Measurements from ENCODE around the gene ZBTB38.

The ZBTB38 gene

GRCh38 chr3:141368062-141368924, at the start of gene ZBTB38:
Gene ZBTB38 (plus strand): TSS chr3:141368504. CDS start chr3:141442389, 73,885 bp downstream.
- FAIRE-seq (no peak), DNase-seq (ENCODE audit: extremely low spot score, insufficient read length, low read depth) (no peak)

- FAIRE-seq, result peak; percentile 73
- DNase-seq (ENCODE audit: extremely low spot score, insufficient read length, low read depth), result no peak
These were observed 47.8 kb upstream of the ZBTB38 start for GRCh38 chr3:141320399-141321108.

- no peak for FAIRE-seq
- DNase-seq (ENCODE audit: extremely low spot score, insufficient read length, low read depth), result no peak
These were observed 47.2 kb upstream of the ZBTB38 start for GRCh38 chr3:141321109-141321497.

- no peak for FAIRE-seq
- no peak for DNase-seq (ENCODE audit: extremely low spot score, insufficient read length, low read depth)
These were observed 44.2 kb upstream of the ZBTB38 start for GRCh38 chr3:141323936-141324704.

GRCh38 chr3:141326123-141326522, 42.2 kb upstream of the ZBTB38 start:
- DNase-seq (ENCODE audit: extremely low spot score, insufficient read length, low read depth), result no peak
- no peak for FAIRE-seq

GRCh38 chr3:141326626-141327025, 41.7 kb upstream of the ZBTB38 start:
- FAIRE-seq (no peak), DNase-seq (ENCODE audit: extremely low spot score, insufficient read length, low read depth) (no peak)

- FAIRE-seq, result peak; percentile 59
- no peak for DNase-seq (ENCODE audit: extremely low spot score, insufficient read length, low read depth)
These were observed 39.8 kb upstream of the ZBTB38 start for GRCh38 chr3:141328286-141329166.

GRCh38 chr3:141330235-141330634, 38.1 kb upstream of the ZBTB38 start:
- no peak for DNase-seq (ENCODE audit: extremely low spot score, insufficient read length, low read depth)
- no peak for FAIRE-seq

- no peak for FAIRE-seq
- DNase-seq (ENCODE audit: extremely low spot score, insufficient read length, low read depth), result no peak
These were observed 37.5 kb upstream of the ZBTB38 start for GRCh38 chr3:141330718-141331376.

- FAIRE-seq, result no peak
- no peak for DNase-seq (ENCODE audit: extremely low spot score, insufficient read length, low read depth)
These were observed 36.7 kb upstream of the ZBTB38 start for GRCh38 chr3:141331377-141332318.

- no peak for FAIRE-seq
These were observed 35.9 kb upstream of the ZBTB38 start for GRCh38 chr3:141332416-141332815.

GRCh38 chr3:141333836-141334626, 34.3 kb upstream of the ZBTB38 start:
- DNase-seq (ENCODE audit: extremely low spot score, insufficient read length, low read depth) (no peak), FAIRE-seq (no peak)

More at GRCh38 chr3:141332416-141332815, 35.9 kb upstream of the ZBTB38 start:
- no peak for DNase-seq (ENCODE audit: extremely low spot score, insufficient read length, low read depth)

- DNase-seq (ENCODE audit: extremely low spot score, insufficient read length, low read depth) (no peak), FAIRE-seq (no peak)
These were observed 33.6 kb upstream of the ZBTB38 start for GRCh38 chr3:141334627-141335250.

- DNase-seq (ENCODE audit: extremely low spot score, insufficient read length, low read depth) (no peak), FAIRE-seq (no peak)
These were observed 32.7 kb upstream of the ZBTB38 start for GRCh38 chr3:141335531-141336061.

GRCh38 chr3:141336672-141337522, 31.4 kb upstream of the ZBTB38 start:
- FAIRE-seq, result peak; percentile 83
- peak; percentile 58 for DNase-seq (ENCODE audit: extremely low spot score, insufficient read length, low read depth)

GRCh38 chr3:141337523-141337854, 30.8 kb upstream of the ZBTB38 start:
- DNase-seq (ENCODE audit: extremely low spot score, insufficient read length, low read depth) (no peak), FAIRE-seq (no peak)

Data from GM18507 (cell line).